Measurements from ENCODE around the gene ST8SIA6. TPM values are rescaled to one million over a fixed set of nuclear protein-coding genes. Genes with fewer than 3 reads are reported as not detected.

Gene ST8SIA6
- total RNA-seq, 1 experiment from 2014 or later = not detected

DNA sequence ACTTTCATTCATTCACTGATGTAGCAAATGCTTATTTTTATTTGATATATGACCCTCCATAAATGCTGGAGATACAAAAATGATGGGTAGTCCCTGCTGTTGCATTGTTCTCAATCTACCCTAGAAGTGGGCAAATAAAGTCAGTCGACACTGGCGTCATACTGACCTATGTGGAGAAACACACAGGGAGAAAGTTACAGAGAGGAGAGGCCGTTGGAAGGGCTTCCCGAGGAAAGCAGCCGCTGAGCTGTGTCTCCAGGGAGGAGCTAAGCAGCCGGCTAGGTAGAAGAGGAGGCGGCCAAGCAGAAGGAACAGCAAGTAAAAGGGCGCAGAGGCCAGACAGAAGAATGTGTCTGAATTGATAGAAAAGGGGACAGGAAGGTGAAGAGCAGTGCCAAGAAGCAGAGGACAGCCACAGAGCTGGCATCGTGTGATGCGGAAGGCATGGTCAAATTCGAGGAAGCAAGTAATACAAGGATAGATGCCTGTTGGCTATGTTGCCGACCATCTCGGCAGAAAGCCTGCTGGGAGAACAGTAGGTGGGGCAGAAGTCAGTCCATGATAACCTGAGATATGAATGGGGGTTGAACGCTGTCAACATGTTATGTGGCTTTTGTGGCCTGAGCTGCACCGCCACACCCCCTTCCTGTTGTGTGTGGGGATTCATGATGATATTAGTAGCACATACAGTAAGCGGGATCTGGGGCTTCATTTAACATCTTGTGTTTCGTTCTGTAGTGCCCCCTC is 25.9 kb downstream of the ST8SIA6 start:
- POLR2A ChIA-PET (ENCODE audit: unreplicated experiment) = no interaction called here
- H3K4me3 ChIP-seq (ENCODE audit: low read length) = no peak overlapping the region
- DNase-seq = no peak
- TF ChIP-seq EZH2phosphoT487 (IDR thresholded peaks at IDR 0.05; ENCODE audit: borderline replicate concordance, low read length) (no peak), EZH2 (IDR thresholded peaks at IDR 0.05; ENCODE audit: low read length, unreplicated experiment) (no peak)
- TF ChIP-seq, protein P1, sequence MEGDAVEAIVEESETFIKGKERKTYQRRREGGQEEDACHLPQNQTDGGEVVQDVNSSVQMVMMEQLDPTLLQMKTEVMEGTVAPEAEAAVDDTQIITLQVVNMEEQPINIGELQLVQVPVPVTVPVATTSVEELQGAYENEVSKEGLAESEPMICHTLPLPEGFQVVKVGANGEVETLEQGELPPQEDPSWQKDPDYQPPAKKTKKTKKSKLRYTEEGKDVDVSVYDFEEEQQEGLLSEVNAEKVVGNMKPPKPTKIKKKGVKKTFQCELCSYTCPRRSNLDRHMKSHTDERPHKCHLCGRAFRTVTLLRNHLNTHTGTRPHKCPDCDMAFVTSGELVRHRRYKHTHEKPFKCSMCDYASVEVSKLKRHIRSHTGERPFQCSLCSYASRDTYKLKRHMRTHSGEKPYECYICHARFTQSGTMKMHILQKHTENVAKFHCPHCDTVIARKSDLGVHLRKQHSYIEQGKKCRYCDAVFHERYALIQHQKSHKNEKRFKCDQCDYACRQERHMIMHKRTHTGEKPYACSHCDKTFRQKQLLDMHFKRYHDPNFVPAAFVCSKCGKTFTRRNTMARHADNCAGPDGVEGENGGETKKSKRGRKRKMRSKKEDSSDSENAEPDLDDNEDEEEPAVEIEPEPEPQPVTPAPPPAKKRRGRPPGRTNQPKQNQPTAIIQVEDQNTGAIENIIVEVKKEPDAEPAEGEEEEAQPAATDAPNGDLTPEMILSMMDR (conservative IDR thresholded peaks at IDR 0.05; ENCODE audit: low read depth, low read length) = no peak
- no peaks in the 10 kb centered on the region for H4K20me1 ChIP-seq (ENCODE audit: low read length)
- no peaks in the 10 kb centered on the region for H3K36me3 ChIP-seq (ENCODE audit: low read depth, low read length)
- no TSS peak for BruUV-seq (replicated peaks)
- H3K9me2 ChIP-seq (replicated peaks; ENCODE audit: low read length) = no peaks in the 10 kb centered on the region
- no peaks in the 10 kb centered on the region for H3F3A ChIP-seq (ENCODE audit: low read length, unreplicated experiment)
- no peaks in the 10 kb centered on the region for H3K9me3 ChIP-seq (ENCODE audit: low read length)
- CTCF ChIA-PET = no interaction called here
- no peak overlapping the region for H3K27ac ChIP-seq (ENCODE audit: low read length)
- no peaks in the 10 kb centered on the region for H3K4me1 ChIP-seq (ENCODE audit: insufficient read depth, low read length)
- ATAC-seq = no peak
- intact Hi-C loops (cut with micrococcal nuclease) = loop anchor here (10.0 kb wide), 1 partner anchor 74 kb away; no protein-coding TSS in a partner anchor
- H2AFZ ChIP-seq (ENCODE audit: low read length) = no peak overlapping the region
- H3K9ac ChIP-seq (ENCODE audit: low read length) = no peak overlapping the region
- H3K27me3 ChIP-seq (ENCODE audit: low read length) = no peaks in the 10 kb centered on the region
- no peak overlapping the region for H3K4me2 ChIP-seq (ENCODE audit: low read length)
- no peaks in the 10 kb centered on the region for H3K79me2 ChIP-seq (ENCODE audit: low read length)

DNA sequence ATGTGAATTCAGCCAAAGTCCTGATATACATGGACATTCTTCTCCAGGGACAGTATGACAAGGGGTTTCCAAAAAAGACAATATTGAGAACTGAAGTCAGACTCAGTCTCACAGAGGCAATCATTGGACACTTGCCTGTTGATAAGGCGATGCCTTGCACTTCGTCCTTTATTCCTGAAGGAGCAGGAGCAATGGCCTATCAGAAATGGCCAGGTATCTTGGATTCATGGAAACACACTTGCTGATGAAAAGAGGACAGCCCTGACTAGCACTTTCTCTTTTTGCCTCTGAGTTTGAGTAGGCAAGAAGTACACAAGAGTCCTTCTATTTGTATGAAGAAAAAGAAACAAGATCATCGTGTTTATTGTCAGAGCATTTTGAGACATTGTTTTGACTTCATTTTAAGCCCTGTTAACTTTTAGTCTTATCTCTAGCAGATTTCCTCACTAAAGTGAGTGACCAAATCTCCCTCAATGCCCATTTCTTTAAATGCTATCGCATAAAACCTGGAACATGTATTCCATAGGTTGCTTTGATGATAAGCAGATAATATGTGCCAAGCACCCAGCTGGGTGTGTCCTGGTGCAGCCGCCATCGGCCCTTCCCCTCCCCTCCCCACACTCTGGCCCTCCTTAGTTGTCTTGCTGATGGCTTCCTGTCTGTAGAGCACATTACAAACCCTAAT is 26.6 kb downstream of the ST8SIA6 start:
- ChIA-PET POLR2A (ENCODE audit: unreplicated experiment) (no interaction called here), CTCF (no interaction called here)
- H3K4me1 ChIP-seq (ENCODE audit: insufficient read depth, low read length) = no peaks in the 10 kb centered on the region
- no TSS peak for BruUV-seq (replicated peaks)
- no peaks in the 10 kb centered on the region for H4K20me1 ChIP-seq (ENCODE audit: low read length)
- DNase-seq (no peak), ATAC-seq (no peak)
- no peaks in the 10 kb centered on the region for H3K36me3 ChIP-seq (ENCODE audit: low read depth, low read length)
- no peak overlapping the region for H3K4me3 ChIP-seq (ENCODE audit: low read length)
- no peaks in the 10 kb centered on the region for H3F3A ChIP-seq (ENCODE audit: low read length, unreplicated experiment)
- H3K4me2 ChIP-seq (ENCODE audit: low read length) = no peak overlapping the region
- H3K9me2 ChIP-seq (replicated peaks; ENCODE audit: low read length) = no peaks in the 10 kb centered on the region
- H3K27me3 ChIP-seq (ENCODE audit: low read length) = no peaks in the 10 kb centered on the region
- no peaks in the 10 kb centered on the region for H3K9me3 ChIP-seq (ENCODE audit: low read length)
- TF ChIP-seq, protein P1 (conservative IDR thresholded peaks at IDR 0.05; ENCODE audit: low read depth, low read length) = no peak
- no peak for TF ChIP-seq EZH2phosphoT487 (IDR thresholded peaks at IDR 0.05; ENCODE audit: borderline replicate concordance, low read length)
- no peak for TF ChIP-seq EZH2 (IDR thresholded peaks at IDR 0.05; ENCODE audit: low read length, unreplicated experiment)
- H2AFZ ChIP-seq (ENCODE audit: low read length) = no peak overlapping the region
- no peak overlapping the region for H3K27ac ChIP-seq (ENCODE audit: low read length)
- intact Hi-C loops (cut with micrococcal nuclease) = loop anchor here (10.0 kb wide), 1 partner anchor 73 kb away; no protein-coding TSS in a partner anchor
- H3K79me2 ChIP-seq (ENCODE audit: low read length) = no peaks in the 10 kb centered on the region
- no peak overlapping the region for H3K9ac ChIP-seq (ENCODE audit: low read length)

DNA sequence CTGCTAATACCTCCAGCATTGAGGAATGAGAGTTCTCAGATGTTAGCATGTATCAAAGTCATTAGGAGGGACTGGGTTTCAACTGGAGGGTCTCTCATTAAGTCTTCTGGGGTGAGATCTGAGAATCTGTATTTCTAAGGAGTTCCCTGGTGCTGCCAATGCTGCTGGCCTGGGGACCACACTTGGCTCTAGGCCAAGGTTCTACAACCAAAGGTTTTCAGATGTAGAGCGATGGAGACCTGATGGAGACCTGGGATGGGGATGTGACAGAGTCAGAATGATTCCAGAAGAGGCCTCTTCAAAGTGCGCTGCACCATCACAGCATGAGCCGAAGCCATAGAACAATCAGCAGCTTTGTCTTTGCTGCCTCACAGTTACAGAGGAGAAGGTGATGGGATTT is 27.2 kb downstream of the ST8SIA6 start:
- Histone ChIP-seq H3F3A (ENCODE audit: low read length, unreplicated experiment) (no peaks in the 10 kb centered on the region), H3K9me3 (ENCODE audit: low read length) (no peaks in the 10 kb centered on the region), H3K4me3 (ENCODE audit: low read length) (no peak overlapping the region), H3K36me3 (ENCODE audit: low read depth, low read length) (no peaks in the 10 kb centered on the region), H4K20me1 (ENCODE audit: low read length) (no peaks in the 10 kb centered on the region), H3K4me1 (ENCODE audit: insufficient read depth, low read length) (no peaks in the 10 kb centered on the region), H3K27me3 (ENCODE audit: low read length) (no peaks in the 10 kb centered on the region), H3K9me2 (replicated peaks; ENCODE audit: low read length) (no peaks in the 10 kb centered on the region), H2AFZ (ENCODE audit: low read length) (no peak overlapping the region), H3K79me2 (ENCODE audit: low read length) (no peaks in the 10 kb centered on the region), H3K4me2 (ENCODE audit: low read length) (no peak overlapping the region), H3K9ac (ENCODE audit: low read length) (no peak overlapping the region), H3K27ac (ENCODE audit: low read length) (no peak overlapping the region)
- CTCF ChIA-PET = no interaction called here
- DNase-seq = no peak
- TF ChIP-seq EZH2phosphoT487 (IDR thresholded peaks at IDR 0.05; ENCODE audit: borderline replicate concordance, low read length) (no peak), EZH2 (IDR thresholded peaks at IDR 0.05; ENCODE audit: low read length, unreplicated experiment) (no peak)
- TF ChIP-seq, protein P1 (conservative IDR thresholded peaks at IDR 0.05; ENCODE audit: low read depth, low read length) = no peak
- intact Hi-C loops (cut with micrococcal nuclease) = loop anchor here (10.0 kb wide), 1 partner anchor 72 kb away; no protein-coding TSS in a partner anchor
- no TSS peak for BruUV-seq (replicated peaks)
- POLR2A ChIA-PET (ENCODE audit: unreplicated experiment) = no interaction called here
- no peak for ATAC-seq
